ENCODE data around the gene CCPG1.

CCPG1 gene

DNA sequence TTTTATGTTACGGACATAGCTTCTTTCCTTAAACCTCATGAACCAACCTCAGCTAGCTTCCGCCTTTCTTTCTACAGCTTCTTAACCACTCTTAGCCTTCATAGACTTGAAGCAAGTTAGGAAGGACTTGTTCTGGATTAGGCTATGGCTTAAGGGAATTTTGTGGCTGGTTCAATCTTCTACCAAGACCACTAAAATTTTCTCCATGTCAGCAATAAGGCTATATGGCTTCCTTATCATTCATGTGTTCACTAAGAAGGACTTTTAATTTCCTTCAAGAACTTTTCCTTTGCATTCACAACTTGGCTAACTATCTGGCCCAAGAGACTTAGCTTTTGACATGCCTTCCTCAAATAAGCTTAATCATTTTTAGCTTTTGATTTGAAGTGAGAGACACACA is 24.5 kb downstream of the CCPG1 start:
- no peak for DNase-seq (ENCODE audit: low read depth in 1 of 2, low spot score in 1 of 2)

- DNase-seq (ENCODE audit: low read depth in 1 of 2, low spot score in 1 of 2), result no peak
Measured at GRCh38 chr15:55381595-55381994, 26.6 kb downstream of the CCPG1 start.

- DNase-seq (ENCODE audit: low read depth in 1 of 2, low spot score in 1 of 2), result no peak
Measured at GRCh38 chr15:55379095-55379494, 29.1 kb downstream of the CCPG1 start.

- no peak for DNase-seq (ENCODE audit: low read depth in 1 of 2, low spot score in 1 of 2)
Measured at GRCh38 chr15:55372701-55373440, 35.3 kb downstream of the CCPG1 start.

- DNase-seq (ENCODE audit: low read depth in 1 of 2, low spot score in 1 of 2), result no peak
Measured at GRCh38 chr15:55366981-55367380, 41.2 kb downstream of the CCPG1 start.

GRCh38 chr15:55362641-55363040 is 45.5 kb downstream of the CCPG1 start:
- no peak for DNase-seq (ENCODE audit: low read depth in 1 of 2, low spot score in 1 of 2)

DNA sequence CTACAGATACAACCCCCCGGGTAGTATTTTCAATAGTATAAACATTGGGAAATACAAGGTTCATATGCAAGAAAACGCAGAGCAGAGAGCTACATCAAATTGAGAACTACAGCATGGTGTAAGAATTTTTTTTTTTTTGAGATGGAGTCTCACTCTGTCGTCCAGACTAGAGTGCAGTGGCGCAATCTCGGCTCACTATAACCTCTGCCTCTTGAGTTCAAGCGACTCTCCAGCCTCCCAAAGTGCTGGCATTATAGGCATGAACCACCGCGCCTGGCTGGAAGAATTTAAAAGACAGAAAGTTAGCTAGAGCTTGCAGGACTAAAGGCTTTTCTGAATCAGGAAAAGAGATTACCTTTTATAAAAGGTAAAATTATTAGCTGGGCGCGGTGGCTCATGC is 47.1 kb downstream of the CCPG1 start:
- DNase-seq (ENCODE audit: low read depth in 1 of 2, low spot score in 1 of 2), result no peak

DNA sequence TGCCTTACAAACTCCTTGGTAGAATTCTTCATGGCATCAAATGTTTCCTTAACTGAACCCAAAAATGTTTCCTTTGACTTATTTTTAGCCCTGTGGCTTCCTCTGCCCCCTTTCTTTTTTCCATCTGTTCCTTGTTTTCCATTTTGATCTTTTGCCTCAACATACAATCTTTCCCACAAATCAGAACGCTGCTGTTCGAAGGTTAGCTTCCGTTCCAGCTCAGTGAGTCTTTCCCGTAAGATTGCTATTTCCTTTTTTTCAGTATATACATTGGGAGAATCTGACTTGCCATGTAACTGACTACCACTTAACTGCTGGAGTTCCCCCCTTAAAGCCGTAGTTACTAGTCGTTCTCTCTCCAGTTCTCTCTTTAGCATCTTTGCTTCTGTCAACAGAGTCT is 47.9 kb downstream of the CCPG1 start:
- DNase-seq (ENCODE audit: low read depth in 1 of 2, low spot score in 1 of 2), result no peak

GRCh38 chr15:55358471-55358870 is 49.7 kb downstream of the CCPG1 start:
- DNase-seq (ENCODE audit: low read depth in 1 of 2, low spot score in 1 of 2), result no peak

GRCh38 chr15:55357774-55358173 is 50.4 kb downstream of the CCPG1 start:
- DNase-seq (ENCODE audit: low read depth in 1 of 2, low spot score in 1 of 2), result no peak

GRCh38 chr15:55356985-55357585 is 51.1 kb downstream of the CCPG1 start:
- DNase-seq (ENCODE audit: low read depth in 1 of 2, low spot score in 1 of 2), result no peak

GRCh38 chr15:55353025-55353424 is 55.1 kb downstream of the CCPG1 start:
- DNase-seq (ENCODE audit: low read depth in 1 of 2, low spot score in 1 of 2), result no peak

DNA sequence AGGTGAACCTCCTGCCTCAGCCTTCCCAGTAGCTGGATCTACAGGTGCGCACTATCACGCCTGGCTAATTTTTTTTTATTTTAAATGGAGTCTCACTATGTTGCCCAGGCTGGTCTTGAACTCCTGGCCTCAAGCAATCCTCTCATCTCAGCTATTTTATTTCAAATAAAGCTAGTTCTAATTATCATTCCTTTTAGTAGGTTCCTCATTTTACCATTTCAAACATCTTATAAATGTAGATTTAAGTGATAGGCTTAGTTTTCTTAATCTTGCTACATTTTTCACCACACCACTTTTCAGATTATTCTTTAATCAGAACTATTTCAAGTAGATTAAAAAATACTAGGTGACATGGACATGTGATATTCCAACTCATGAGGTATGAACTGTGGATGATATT is 58.9 kb downstream of the CCPG1 start:
- DNase-seq (ENCODE audit: low read depth in 1 of 2, low spot score in 1 of 2), result no peak

DNA sequence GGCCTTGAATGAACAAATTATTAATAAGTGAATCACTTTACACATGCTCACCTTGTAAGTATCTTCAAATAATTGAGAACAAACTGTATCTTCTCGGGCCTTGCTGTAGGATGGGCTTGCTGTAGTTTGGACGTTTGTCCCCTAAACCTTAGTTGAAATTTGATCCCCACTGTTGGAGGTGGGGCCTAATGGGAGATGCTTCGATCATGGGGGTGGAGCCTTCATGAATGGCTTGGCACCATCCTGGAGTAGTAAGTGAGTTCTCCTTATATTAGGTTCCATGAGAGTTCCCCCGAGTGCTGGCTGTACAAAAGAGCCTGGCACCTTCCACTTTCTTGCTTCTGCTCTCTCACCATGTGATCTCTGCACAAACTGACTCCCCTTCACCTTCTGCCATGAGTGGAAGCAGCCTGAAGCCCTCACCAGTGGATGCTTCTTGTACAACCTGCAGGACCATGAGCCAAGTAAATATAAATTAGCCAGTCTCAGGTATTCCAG is 59.8 kb downstream of the CCPG1 start:
- DNase-seq (ENCODE audit: low read depth in 1 of 2, low spot score in 1 of 2), result no peak

DNA sequence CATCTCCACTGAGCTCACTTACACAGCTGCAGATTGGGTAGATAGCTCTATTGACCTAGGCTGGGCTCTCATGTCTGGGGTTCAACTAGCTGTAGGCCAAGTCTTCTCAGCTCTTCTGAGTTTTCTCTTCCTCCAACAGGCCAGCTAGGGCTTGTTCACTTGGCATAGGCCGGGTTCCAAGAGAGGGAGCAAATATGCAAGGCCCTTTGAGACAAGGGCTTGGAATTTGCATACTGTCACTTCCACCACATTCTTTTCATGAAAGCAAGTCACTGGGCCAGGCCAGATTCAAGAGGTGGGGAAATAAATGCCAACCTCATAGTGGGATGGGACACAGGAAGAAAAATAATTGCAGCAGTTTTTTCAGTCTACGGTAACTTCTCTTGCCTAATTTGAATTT is 64.0 kb downstream of the CCPG1 start:
- DNase-seq (ENCODE audit: low read depth in 1 of 2, low spot score in 1 of 2), result no peak

GRCh38 chr15:55343168-55343567 is 65.0 kb downstream of the CCPG1 start:
- DNase-seq (ENCODE audit: low read depth in 1 of 2, low spot score in 1 of 2), result no peak

DNA sequence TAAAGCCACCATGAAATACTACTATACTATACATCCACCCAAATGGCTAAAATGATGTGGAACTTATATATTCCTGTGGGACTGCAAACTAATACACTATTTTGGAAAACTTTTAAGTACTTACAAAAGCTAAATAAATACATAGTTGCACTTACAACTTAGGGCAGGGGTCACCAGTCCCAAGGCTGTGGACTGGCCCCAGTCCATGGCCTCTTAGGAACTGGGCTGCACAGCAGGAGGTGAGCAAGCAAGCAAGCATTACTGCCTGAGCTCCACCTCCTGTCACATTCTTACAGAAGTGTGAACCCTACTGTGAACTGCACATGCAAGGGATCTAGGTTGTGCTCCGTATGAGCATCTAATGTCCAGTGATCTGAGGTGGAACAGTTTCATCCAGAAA is 71.0 kb downstream of the CCPG1 start:
- DNase-seq (ENCODE audit: low read depth in 1 of 2, low spot score in 1 of 2), result no peak

- DNase-seq (ENCODE audit: low read depth in 1 of 2, low spot score in 1 of 2), result no peak
Measured at GRCh38 chr15:55334997-55335396, 73.2 kb downstream of the CCPG1 start.

- DNase-seq (ENCODE audit: low read depth in 1 of 2, low spot score in 1 of 2), result no peak
Measured at GRCh38 chr15:55334371-55334770, 73.8 kb downstream of the CCPG1 start.

- DNase-seq (ENCODE audit: low read depth in 1 of 2, low spot score in 1 of 2), result no peak
Measured at GRCh38 chr15:55327387-55327786, 80.8 kb downstream of the CCPG1 start.

DNA sequence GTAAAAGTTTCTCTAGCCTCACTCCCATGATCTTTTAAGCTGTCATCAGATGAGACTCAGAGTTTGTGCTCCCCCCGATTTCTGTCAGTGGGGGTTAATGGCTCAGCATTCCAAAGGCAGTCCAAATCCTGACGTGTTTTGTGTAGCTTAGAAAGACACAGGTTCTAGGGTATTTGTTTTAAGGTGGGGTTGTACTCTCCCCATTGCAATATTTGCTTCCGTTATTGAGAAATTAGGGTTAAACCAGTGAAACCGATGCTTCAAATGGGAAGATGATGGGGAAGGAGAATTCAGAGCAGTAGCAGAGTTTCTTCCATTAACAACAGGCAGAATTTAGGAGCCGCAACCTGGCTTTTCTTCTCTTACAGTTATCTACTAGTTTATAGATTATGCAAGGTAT is 85.7 kb downstream of the CCPG1 start:
- DNase-seq (ENCODE audit: low read depth in 1 of 2, low spot score in 1 of 2), result no peak

GRCh38 chr15:55320963-55321362 is 87.2 kb downstream of the CCPG1 start:
- no peak for DNase-seq (ENCODE audit: low read depth in 1 of 2, low spot score in 1 of 2)

DNA sequence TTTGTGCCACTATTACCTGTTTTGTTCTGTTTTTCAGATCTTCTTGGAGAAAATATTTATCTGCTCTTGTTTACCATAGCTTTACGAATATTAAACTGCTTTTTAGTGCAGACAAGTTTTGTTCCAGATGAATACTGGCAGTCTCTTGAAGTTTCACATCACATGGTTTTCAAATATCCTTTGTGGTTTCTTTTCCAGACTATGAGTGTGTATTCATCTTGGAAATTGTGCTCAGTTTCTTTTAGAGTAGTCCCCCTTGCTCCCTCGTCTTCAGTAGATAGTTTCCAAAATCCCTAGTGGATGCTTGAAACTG is 88.0 kb downstream of the CCPG1 start:
- DNase-seq (ENCODE audit: low read depth in 1 of 2, low spot score in 1 of 2), result no peak

Measured in stimulated activated CD4-positive, alpha-beta T cell treated with anti-CD3 and anti-CD28 coated beads, Interleukin-15, amount 100 ng/mL, for 1 hour (primary cell).